ENCODE measurements around the gene TLCD1. TPM values are rescaled to one million over a fixed set of nuclear protein-coding genes. Genes with fewer than 3 reads are reported as not detected.
"Not testable (repeated sequence)": the region's sequence is repeated elsewhere in the genome, so short reads cannot be mapped to it uniquely, and the experiment has no call there.

Gene TLCD1
- total and polyA plus RNA-seq, 2 donors from 2014 or later, result 25.3 to 30.0 TPM

- no peak for FAIRE-seq
- H3K27ac ChIP-seq (ENCODE audit: low read depth in 2 of 2, low read length in 2 of 2), result peak overlapping the region in 1 of 2 donors; percentile 67
- TF ChIP-seq CTCF (IDR thresholded peaks at IDR 0.05; ENCODE audit: borderline replicate concordance, extremely low read depth, insufficient read depth), result no peak
These were observed 820 bp downstream of the TLCD1 start for GRCh38 chr17:28725166-28725659.

GRCh38 chr17:28724500-28725165 is 1.4 kb downstream of the TLCD1 start:
- H3K27me3 ChIP-seq (ENCODE audit: control insufficient read depth, insufficient read depth, low read length), result no peaks in the 10 kb centered on the region
- peaks cover 8 to 23% (median 16%) of the 10 kb centered on the region in 3 donors for H3K36me3 ChIP-seq (ENCODE audit: control insufficient read depth in 2 of 3, insufficient read depth in 3 of 3, low read length in 3 of 3)
- H3K9me3 ChIP-seq (ENCODE audit: control insufficient read depth in 2 of 3, insufficient read depth in 1 of 3, low read length in 3 of 3), result no peaks in the 10 kb centered on the region
- FAIRE-seq, result no peak
- peaks cover 0 to 29% (median 8%) of the 10 kb centered on the region in 3 donors for H3K4me1 ChIP-seq (ENCODE audit: control insufficient read depth in 2 of 3, insufficient read depth in 2 of 3, low read depth in 1 of 3, low read length in 3 of 3)
- no peak overlapping the region for H3K9ac ChIP-seq (ENCODE audit: low read length in 3 of 3)
- H3K27ac ChIP-seq (ENCODE audit: low read depth in 2 of 2, low read length in 2 of 2), result no peak overlapping the region
- DNase-seq, result no peak
- peak overlapping the region in 1 of 3 donors; percentile 36 for H3K4me3 ChIP-seq (ENCODE audit: low read length in 3 of 3)
- no peak for TF ChIP-seq CTCF (IDR thresholded peaks at IDR 0.05; ENCODE audit: borderline replicate concordance, extremely low read depth, insufficient read depth)
- intact Hi-C loops (cut with DNase I), result no loop called here

More at GRCh38 chr17:28725166-28725659, 820 bp downstream of the TLCD1 start:
- peak overlapping the region in 2 of 3 donors; percentile 67 to 68 for H3K9ac ChIP-seq (ENCODE audit: low read length in 3 of 3)
- H3K4me1 ChIP-seq (ENCODE audit: control insufficient read depth in 2 of 3, insufficient read depth in 2 of 3, low read depth in 1 of 3, low read length in 3 of 3), result peaks cover 0 to 29% (median 8%) of the 10 kb centered on the region in 3 donors
- H3K27me3 ChIP-seq (ENCODE audit: control insufficient read depth, insufficient read depth, low read length), result no peaks in the 10 kb centered on the region
- peaks cover 8 to 23% (median 16%) of the 10 kb centered on the region in 3 donors for H3K36me3 ChIP-seq (ENCODE audit: control insufficient read depth in 2 of 3, insufficient read depth in 3 of 3, low read length in 3 of 3)
- peak overlapping the region; percentile 36 to 66 (median 45) for H3K4me3 ChIP-seq (ENCODE audit: low read length in 3 of 3)
- intact Hi-C loops (cut with DNase I), result no loop called here
- DNase-seq, result peak in 2 of 5 donors; percentile 14 to 63
- no peaks in the 10 kb centered on the region for H3K9me3 ChIP-seq (ENCODE audit: control insufficient read depth in 2 of 3, insufficient read depth in 1 of 3, low read length in 3 of 3)

GRCh38 chr17:28723836-28724499 is 2.1 kb downstream of the TLCD1 start:
- intact Hi-C loops (cut with DNase I); FAIRE-seq; H3K27ac ChIP-seq (ENCODE audit: low read depth in 2 of 2, low read length in 2 of 2); H3K4me3 ChIP-seq (ENCODE audit: low read length in 3 of 3); H3K9me3 ChIP-seq (ENCODE audit: control insufficient read depth in 2 of 3, insufficient read depth in 1 of 3, low read length in 3 of 3); DNase-seq; H3K27me3 ChIP-seq (ENCODE audit: control insufficient read depth, insufficient read depth, low read length); H3K9ac ChIP-seq (ENCODE audit: low read length in 3 of 3): not testable (repeated sequence)
- Histone ChIP-seq H3K4me1 (ENCODE audit: control insufficient read depth in 2 of 3, insufficient read depth in 2 of 3, low read depth in 1 of 3, low read length in 3 of 3) (peaks cover 0 to 33% (median 8%) of the 10 kb centered on the region in 3 donors), H3K36me3 (ENCODE audit: control insufficient read depth in 2 of 3, insufficient read depth in 3 of 3, low read length in 3 of 3) (peaks cover 8 to 23% (median 16%) of the 10 kb centered on the region in 3 donors)

Measured in kidney (tissue), 14 donors.